ENCODE results near the gene ARHGEF5.
"Not testable (repeated sequence)": the region's sequence is repeated elsewhere in the genome, so short reads cannot be mapped to it uniquely, and the experiment has no call there.

- not testable (repeated sequence) for TF ChIP-seq CTCF (conservative IDR thresholded peaks at IDR 0.05 in 1 of 2, IDR thresholded peaks at IDR 0.05 in 1 of 2; ENCODE audit: low read depth in 1 of 2, low read length in 2 of 2); EZH2 (IDR thresholded peaks at IDR 0.05; ENCODE audit: low read length, missing control alignments)
Observed at GRCh38 chr7:144418931-144419330, 63.7 kb downstream of the ARHGEF5 start.
